ENCODE data around the gene FTCD. TPM values are rescaled to one million over a fixed set of nuclear protein-coding genes. Genes with fewer than 3 reads are reported as not detected.

The FTCD gene
- total and polyA plus RNA-seq, 9 of the 15 experiments (the other 6 are each of a cell fraction or from before 2014, with no cell fraction given), result 0.11 to 1.6 (median 0.67) TPM; not detected in 5

DNA sequence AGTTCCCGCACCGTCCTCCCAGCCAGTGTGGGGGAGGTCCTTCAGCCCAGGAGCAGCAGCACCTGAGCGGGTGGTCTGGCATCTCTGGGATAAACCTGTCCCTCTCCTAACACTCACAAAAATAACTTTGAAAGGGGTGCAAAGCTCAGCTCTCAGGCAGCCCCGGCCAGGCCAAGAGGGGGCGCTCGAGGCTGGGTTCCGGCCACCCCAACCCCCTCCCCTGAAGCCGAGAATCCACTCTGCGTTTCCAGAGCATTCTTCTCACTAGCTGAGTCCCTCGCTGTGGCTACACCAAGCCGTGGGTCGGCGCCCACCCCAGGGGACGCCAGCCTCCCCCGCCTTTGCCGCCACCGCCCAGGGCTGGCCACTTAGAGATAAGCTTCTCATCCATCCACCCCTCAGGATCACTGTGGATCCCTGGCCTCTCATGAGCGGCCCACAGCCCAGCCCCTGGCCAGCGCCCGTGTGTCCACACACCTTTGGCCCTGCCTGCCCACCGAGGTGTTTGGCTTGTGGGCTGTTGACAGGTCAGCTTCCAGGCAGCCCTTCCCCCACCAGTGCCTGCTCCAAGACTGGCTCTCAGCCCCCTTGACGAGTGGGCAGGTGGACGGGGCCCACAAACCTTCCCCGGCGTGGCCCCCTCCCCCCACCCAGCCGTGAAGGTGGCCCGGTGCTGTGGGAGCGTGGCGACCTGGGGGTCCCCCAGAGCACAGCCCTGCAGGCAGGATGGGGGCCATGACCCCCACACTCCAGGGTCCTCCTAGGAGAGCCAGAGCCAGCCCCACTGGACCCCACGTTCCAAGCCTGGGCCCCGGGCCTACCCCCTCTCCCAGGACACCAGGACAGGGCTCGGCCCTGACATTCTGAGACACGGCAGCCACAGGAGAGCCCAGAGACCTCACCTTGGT is 1.9 kb downstream of the FTCD start (continued):
- peak; percentile 65 for TF ChIP-seq SP1 (CRISPR knock-in tag; IDR thresholded peaks at IDR 0.05)
- TF ChIP-seq EP400 (IDR thresholded peaks at IDR 0.05), result no peak
- no peak for TF ChIP-seq ZSCAN29 (IDR thresholded peaks at IDR 0.05)
- TF ChIP-seq KAT8 (IDR thresholded peaks at IDR 0.05; ENCODE audit: low read depth), result no peak
- no peak for TF ChIP-seq ZNF707 (CRISPR knock-in tag; conservative IDR thresholded peaks at IDR 0.05)
- TF ChIP-seq MBD2 (IDR thresholded peaks at IDR 0.05; ENCODE audit: borderline replicate concordance, low read depth), result 0 out of 2 replicates have a peak, but pooled peaks have one; percentile 28
- peak in 1 of 2 experiments; percentile 55; a peak in 1 of 4 replicates for TF ChIP-seq TRIM24 (IDR thresholded peaks at IDR 0.05)
- TF ChIP-seq JUND (IDR thresholded peaks at IDR 0.05; ENCODE audit: borderline replicate concordance, low read depth, low read length), result peak; percentile 57
- no peak; the same call in 2 of the 3 replicates for TF ChIP-seq JUND (tag; IDR thresholded peaks at IDR 0.05; ENCODE audit: borderline replicate concordance, low read depth, low read length)
- TF ChIP-seq, protein P1, sequence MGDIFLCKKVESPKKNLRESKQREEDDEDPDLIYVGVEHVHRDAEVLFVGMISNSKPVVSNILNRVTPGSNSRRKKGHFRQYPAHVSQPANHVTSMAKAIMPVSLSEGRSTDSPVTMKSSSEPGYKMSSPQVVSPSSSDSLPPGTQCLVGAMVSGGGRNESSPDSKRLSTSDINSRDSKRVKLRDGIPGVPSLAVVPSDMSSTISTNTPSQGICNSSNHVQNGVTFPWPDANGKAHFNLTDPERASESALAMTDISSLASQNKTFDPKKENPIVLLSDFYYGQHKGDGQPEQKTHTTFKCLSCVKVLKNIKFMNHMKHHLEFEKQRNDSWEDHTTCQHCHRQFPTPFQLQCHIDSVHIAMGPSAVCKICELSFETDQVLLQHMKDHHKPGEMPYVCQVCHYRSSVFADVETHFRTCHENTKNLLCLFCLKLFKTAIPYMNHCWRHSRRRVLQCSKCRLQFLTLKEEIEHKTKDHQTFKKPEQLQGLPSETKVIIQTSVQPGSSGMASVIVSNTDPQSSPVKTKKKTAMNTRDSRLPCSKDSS (IDR thresholded peaks at IDR 0.05; ENCODE audit: low read depth, partially characterized antibody), result no peak
- TF ChIP-seq KLF13 (tag; IDR thresholded peaks at IDR 0.05; ENCODE audit: borderline replicate concordance, low read depth), result no peak
- no peak; a peak in 1 of 4 replicates for TF ChIP-seq FOXA3 (CRISPR knock-in tag; conservative IDR thresholded peaks at IDR 0.05 in 1 of 2, IDR thresholded peaks at IDR 0.05 in 1 of 2)
- TF ChIP-seq HDAC2 (IDR thresholded peaks at IDR 0.05), result peak; percentile 56; the same call in 1 of the 2 replicates
- no peak for TF ChIP-seq SRSF1 (IDR thresholded peaks at IDR 0.05; ENCODE audit: low read depth, low read length)
- TF ChIP-seq, protein P2, sequence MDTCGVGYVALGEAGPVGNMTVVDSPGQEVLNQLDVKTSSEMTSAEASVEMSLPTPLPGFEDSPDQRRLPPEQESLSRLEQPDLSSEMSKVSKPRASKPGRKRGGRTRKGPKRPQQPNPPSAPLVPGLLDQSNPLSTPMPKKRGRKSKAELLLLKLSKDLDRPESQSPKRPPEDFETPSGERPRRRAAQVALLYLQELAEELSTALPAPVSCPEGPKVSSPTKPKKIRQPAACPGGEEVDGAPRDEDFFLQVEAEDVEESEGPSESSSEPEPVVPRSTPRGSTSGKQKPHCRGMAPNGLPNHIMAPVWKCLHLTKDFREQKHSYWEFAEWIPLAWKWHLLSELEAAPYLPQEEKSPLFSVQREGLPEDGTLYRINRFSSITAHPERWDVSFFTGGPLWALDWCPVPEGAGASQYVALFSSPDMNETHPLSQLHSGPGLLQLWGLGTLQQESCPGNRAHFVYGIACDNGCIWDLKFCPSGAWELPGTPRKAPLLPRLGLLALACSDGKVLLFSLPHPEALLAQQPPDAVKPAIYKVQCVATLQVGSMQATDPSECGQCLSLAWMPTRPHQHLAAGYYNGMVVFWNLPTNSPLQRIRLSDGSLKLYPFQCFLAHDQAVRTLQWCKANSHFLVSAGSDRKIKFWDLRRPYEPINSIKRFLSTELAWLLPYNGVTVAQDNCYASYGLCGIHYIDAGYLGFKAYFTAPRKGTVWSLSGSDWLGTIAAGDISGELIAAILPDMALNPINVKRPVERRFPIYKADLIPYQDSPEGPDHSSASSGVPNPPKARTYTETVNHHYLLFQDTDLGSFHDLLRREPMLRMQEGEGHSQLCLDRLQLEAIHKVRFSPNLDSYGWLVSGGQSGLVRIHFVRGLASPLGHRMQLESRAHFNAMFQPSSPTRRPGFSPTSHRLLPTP (IDR thresholded peaks at IDR 0.05; ENCODE audit: borderline replicate concordance, extremely low read depth, insufficient read length), result no peak
- TF ChIP-seq NCOA4 (IDR thresholded peaks at IDR 0.05; ENCODE audit: partially characterized antibody), result no peak
- no peak for TF ChIP-seq ZNF12 (CRISPR knock-in tag; IDR thresholded peaks at IDR 0.05)
- TF ChIP-seq, protein P3, sequence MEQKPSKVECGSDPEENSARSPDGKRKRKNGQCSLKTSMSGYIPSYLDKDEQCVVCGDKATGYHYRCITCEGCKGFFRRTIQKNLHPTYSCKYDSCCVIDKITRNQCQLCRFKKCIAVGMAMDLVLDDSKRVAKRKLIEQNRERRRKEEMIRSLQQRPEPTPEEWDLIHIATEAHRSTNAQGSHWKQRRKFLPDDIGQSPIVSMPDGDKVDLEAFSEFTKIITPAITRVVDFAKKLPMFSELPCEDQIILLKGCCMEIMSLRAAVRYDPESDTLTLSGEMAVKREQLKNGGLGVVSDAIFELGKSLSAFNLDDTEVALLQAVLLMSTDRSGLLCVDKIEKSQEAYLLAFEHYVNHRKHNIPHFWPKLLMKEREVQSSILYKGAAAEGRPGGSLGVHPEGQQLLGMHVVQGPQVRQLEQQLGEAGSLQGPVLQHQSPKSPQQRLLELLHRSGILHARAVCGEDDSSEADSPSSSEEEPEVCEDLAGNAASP (IDR thresholded peaks at IDR 0.05), result no peak
- TF ChIP-seq MEF2D (tag; conservative IDR thresholded peaks at IDR 0.05; ENCODE audit: low read depth), result no peak
- TF ChIP-seq ZBTB17 (CRISPR knock-in tag; IDR thresholded peaks at IDR 0.05), result no peak
- TF ChIP-seq SMAD4 (CRISPR knock-in tag; conservative IDR thresholded peaks at IDR 0.05), result peak; percentile 84
- peak; percentile 73 for TF ChIP-seq SMARCB1 (IDR thresholded peaks at IDR 0.05; ENCODE audit: insufficient read length, low read depth)
- TF ChIP-seq KLF10 (CRISPR knock-in tag; IDR thresholded peaks at IDR 0.05), result no peak
